Measurements from ENCODE around the gene ARNT2.

GRCh38 chr15:80609512-80609946 is 205.3 kb downstream of the ARNT2 start:
- TF ChIP-seq CTCF (conservative IDR thresholded peaks at IDR 0.05; ENCODE audit: low read length): no peak
- no peak for TF ChIP-seq EZH2phosphoT487 (IDR thresholded peaks at IDR 0.05; ENCODE audit: borderline replicate concordance, low read depth, low read length)

Data from OCI-LY7 (cell line).